Prostate gland (tissue), 2 donors: ENCODE results near the gene GALNT3.

Source experiments
- CTCF ChIP-seq, 4 experiments: fragments of 200-600 bp in 2 of 4; fragments of 450-650 bp in 2 of 4; sonication (generic) in 2 of 4; IDR thresholded peaks; 1 replicate in 3 of 4; 2 replicates in 1 of 4; pipeline ENCODE4 v1.5.1; 2016 to 2019; ENCODE audit warnings: antibody characterized with exemption in 4 of 4, mild to moderate bottlenecking in 2 of 4, moderate library complexity in 2 of 4
- POLR2A ChIP-seq: fragments of 450-650 bp; IDR thresholded peaks from one replicate; pipeline ENCODE4 v1.6.1; 2016; ENCODE audit warnings: antibody characterized with exemption, mild to moderate bottlenecking
- POLR2AphosphoS5 ChIP-seq: sonication (generic); formaldehyde crosslinking; IDR thresholded peaks from one replicate; pipeline ENCODE4 v1.6.1; 2017; ENCODE audit warnings: antibody characterized with exemption

- TF ChIP-seq POLR2A: no peak
- TF ChIP-seq CTCF (IDR thresholded peaks at IDR 0.05): no peak
- no peak for TF ChIP-seq POLR2AphosphoS5
These were observed 96.2 kb downstream of the GALNT3 start for GRCh38 chr2:165697748-165698443.
